IPS-15b (cell line): ENCODE measurements around the gene TRPV2.

Source experiments
- H3K27me3 ChIP-seq: one replicate; pipeline ENCODE4 v1.6.1; 2013; ENCODE audit warnings: low read length; ENCODE audit not compliant: control insufficient read depth, insufficient read depth
- H3K36me3 ChIP-seq: one replicate; pipeline ENCODE4 v1.6.1; 2013; ENCODE audit warnings: low read length; ENCODE audit not compliant: control insufficient read depth, insufficient read depth
- H3K4me1 ChIP-seq: one replicate; pipeline ENCODE4 v1.6.1; 2013; ENCODE audit warnings: mild to moderate bottlenecking, low read length; ENCODE audit not compliant: control insufficient read depth, insufficient read depth
- H3K4me3 ChIP-seq: one replicate; pipeline ENCODE4 v1.5.1; 2013; ENCODE audit warnings: low read depth, low read length
- H3K9ac ChIP-seq: one replicate; pipeline ENCODE4 v1.6.1; 2013; ENCODE audit warnings: low read depth, mild to moderate bottlenecking, low read length
- H3K9me3 ChIP-seq: one replicate; pipeline ENCODE4 v1.6.1; 2013; ENCODE audit warnings: mild to moderate bottlenecking, low read length; ENCODE audit not compliant: control insufficient read depth, insufficient read depth

Gene TRPV2

GRCh38 chr17:16415031-16415924, at the start of gene TRPV2:
TSS of gene TRPV2 (plus strand) at chr17:16415571. CDS start at chr17:16417669, 2,098 bp downstream.
- Histone ChIP-seq H3K36me3 (peaks cover 2% of the 10 kb centered on the region), H3K9me3 (no peaks in the 10 kb centered on the region), H3K4me3 (peak within 1 kb of the TSS; percentile 35), H3K9ac (no peak within 1 kb of the TSS), H3K27me3 (no peaks in the 10 kb centered on the region), H3K4me1 (peaks cover 4% of the 10 kb centered on the region)

- H3K4me3 ChIP-seq: no peak overlapping the region
- H3K27me3 ChIP-seq: no peaks in the 10 kb centered on the region
- H3K9ac ChIP-seq: no peak overlapping the region
- H3K9me3 ChIP-seq: no peaks in the 10 kb centered on the region
- H3K36me3 ChIP-seq: no peaks in the 10 kb centered on the region
- H3K4me1 ChIP-seq: no peaks in the 10 kb centered on the region
Observed at GRCh38 chr17:16371742-16372141, 43.6 kb upstream of the TRPV2 start.

GRCh38 chr17:16374146-16374938, 41.0 kb upstream of the TRPV2 start:
- H3K4me3 ChIP-seq: no peak overlapping the region
- no peaks in the 10 kb centered on the region for H3K36me3 ChIP-seq
- no peaks in the 10 kb centered on the region for H3K4me1 ChIP-seq

GRCh38 chr17:16377941-16378341, 37.4 kb upstream of the TRPV2 start:
- Histone ChIP-seq H3K27me3 (no peaks in the 10 kb centered on the region), H3K36me3 (peaks cover 4% of the 10 kb centered on the region), H3K9me3 (no peaks in the 10 kb centered on the region), H3K9ac (no peak overlapping the region), H3K4me1 (no peaks in the 10 kb centered on the region), H3K4me3 (no peak overlapping the region)

More at GRCh38 chr17:16374146-16374938, 41.0 kb upstream of the TRPV2 start:
- H3K9me3 ChIP-seq: no peaks in the 10 kb centered on the region
- H3K9ac ChIP-seq: no peak overlapping the region
- H3K27me3 ChIP-seq: no peaks in the 10 kb centered on the region

- H3K4me1 ChIP-seq: no peaks in the 10 kb centered on the region
- H3K4me3 ChIP-seq: no peak overlapping the region
- H3K27me3 ChIP-seq: no peaks in the 10 kb centered on the region
- no peak overlapping the region for H3K9ac ChIP-seq
- peaks cover 7% of the 10 kb centered on the region for H3K36me3 ChIP-seq
- no peaks in the 10 kb centered on the region for H3K9me3 ChIP-seq
Observed at GRCh38 chr17:16378636-16379282, 36.6 kb upstream of the TRPV2 start.

GRCh38 chr17:16379654-16380053, 35.7 kb upstream of the TRPV2 start:
- no peak overlapping the region for H3K9ac ChIP-seq
- no peak overlapping the region for H3K4me3 ChIP-seq
- H3K4me1 ChIP-seq: no peaks in the 10 kb centered on the region

GRCh38 chr17:16380640-16381495, 34.5 kb upstream of the TRPV2 start, which contains the start of gene UBB:
TSS of gene UBB (plus strand) at chr17:16381091. CDS start at chr17:16381908, 817 bp downstream.
- Histone ChIP-seq H3K4me1 (no peaks in the 10 kb centered on the region), H3K4me3 (peak within 1 kb of the TSS; percentile 94), H3K9ac (peak within 1 kb of the TSS; percentile 93), H3K36me3 (peaks cover 7% of the 10 kb centered on the region), H3K27me3 (no peaks in the 10 kb centered on the region), H3K9me3 (no peaks in the 10 kb centered on the region)

More at GRCh38 chr17:16379654-16380053, 35.7 kb upstream of the TRPV2 start:
- H3K9me3 ChIP-seq: no peaks in the 10 kb centered on the region
- no peaks in the 10 kb centered on the region for H3K27me3 ChIP-seq
- H3K36me3 ChIP-seq: peaks cover 7% of the 10 kb centered on the region

- peak overlapping the region; percentile 90 for H3K9ac ChIP-seq
- no peaks in the 10 kb centered on the region for H3K4me1 ChIP-seq
- peaks cover 7% of the 10 kb centered on the region for H3K36me3 ChIP-seq
- H3K27me3 ChIP-seq: no peaks in the 10 kb centered on the region
- peak overlapping the region; percentile 94 for H3K4me3 ChIP-seq
- H3K9me3 ChIP-seq: no peaks in the 10 kb centered on the region
Observed at GRCh38 chr17:16381496-16381820, 33.9 kb upstream of the TRPV2 start.

- Histone ChIP-seq H3K4me3 (no peak overlapping the region), H3K4me1 (no peaks in the 10 kb centered on the region), H3K27me3 (no peaks in the 10 kb centered on the region), H3K36me3 (peaks cover 7% of the 10 kb centered on the region), H3K9ac (no peak overlapping the region), H3K9me3 (no peaks in the 10 kb centered on the region)
Observed at GRCh38 chr17:16383216-16383615, 32.2 kb upstream of the TRPV2 start.

- no peak overlapping the region for H3K4me3 ChIP-seq
- peaks cover 7% of the 10 kb centered on the region for H3K36me3 ChIP-seq
- H3K9ac ChIP-seq: no peak overlapping the region
- H3K9me3 ChIP-seq: no peaks in the 10 kb centered on the region
- H3K27me3 ChIP-seq: no peaks in the 10 kb centered on the region
- H3K4me1 ChIP-seq: no peaks in the 10 kb centered on the region
Observed at GRCh38 chr17:16383772-16384287, 31.5 kb upstream of the TRPV2 start.

- no peaks in the 10 kb centered on the region for H3K4me1 ChIP-seq
- peaks cover 7% of the 10 kb centered on the region for H3K36me3 ChIP-seq
- no peak overlapping the region for H3K9ac ChIP-seq
- no peaks in the 10 kb centered on the region for H3K9me3 ChIP-seq
- H3K4me3 ChIP-seq: no peak overlapping the region
- H3K27me3 ChIP-seq: no peaks in the 10 kb centered on the region
Observed at GRCh38 chr17:16384557-16384956, 30.8 kb upstream of the TRPV2 start.
